Measurements from ENCODE around the gene NSD2.
A peak's percentile ranks its signal among the peaks of the same experiment; 100 is the strongest.
"Not testable (repeated sequence)": the region's sequence is repeated elsewhere in the genome, so short reads cannot be mapped to it uniquely, and the experiment has no call there.

NSD2 gene

DNA sequence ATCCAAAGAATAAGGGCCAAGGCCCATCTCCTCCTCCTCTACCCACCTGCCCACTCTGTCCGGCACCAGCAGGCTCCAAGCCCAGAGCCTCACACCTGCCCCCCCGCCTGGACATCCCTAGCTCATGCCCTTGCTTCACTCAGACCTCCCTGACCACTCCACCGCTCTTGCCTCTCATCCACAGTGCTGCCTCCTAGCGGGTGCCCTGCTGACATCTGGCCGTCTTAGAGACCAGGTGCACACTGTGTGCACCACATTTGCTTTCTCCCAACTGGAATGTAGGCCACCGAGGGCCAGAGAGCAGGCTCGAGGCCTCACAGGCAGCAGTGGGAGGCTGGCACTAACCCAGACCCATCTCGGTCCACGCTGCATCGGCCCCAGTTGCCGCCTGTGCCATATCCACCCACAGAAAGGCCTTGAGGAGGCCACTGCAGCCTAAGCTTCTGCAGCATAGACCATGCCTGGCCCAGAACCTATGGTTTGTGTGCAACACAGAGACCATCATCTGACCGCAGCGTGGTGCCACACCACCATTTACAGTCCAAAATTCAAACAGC is 28.8 kb upstream of the NSD2 start:
- DNase-seq (ENCODE audit: low spot score): peak; percentile 49

DNA sequence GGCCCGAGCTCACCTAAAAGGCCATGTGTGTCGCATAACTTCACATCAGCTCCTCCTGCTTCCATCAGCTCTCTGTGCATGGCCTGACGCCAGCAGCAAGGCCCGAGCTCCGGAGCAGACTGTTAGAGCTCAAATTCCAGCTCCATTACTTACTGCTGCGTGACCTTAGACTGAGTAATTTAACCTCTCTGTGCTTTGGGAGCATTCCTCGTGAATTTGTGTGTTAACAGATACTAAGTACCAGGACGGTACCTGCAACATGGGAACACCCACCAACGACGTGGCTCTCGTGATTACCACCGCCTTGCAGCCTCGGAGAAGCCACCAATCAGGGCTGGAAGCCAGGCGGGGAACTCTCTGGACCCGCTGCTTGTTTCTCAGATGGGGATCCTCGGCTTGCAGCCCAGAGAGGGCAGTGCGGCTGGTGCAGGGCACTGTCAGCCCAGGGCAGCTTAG is 28.2 kb upstream of the NSD2 start:
- peak; percentile 65 for DNase-seq (ENCODE audit: low spot score)

DNA sequence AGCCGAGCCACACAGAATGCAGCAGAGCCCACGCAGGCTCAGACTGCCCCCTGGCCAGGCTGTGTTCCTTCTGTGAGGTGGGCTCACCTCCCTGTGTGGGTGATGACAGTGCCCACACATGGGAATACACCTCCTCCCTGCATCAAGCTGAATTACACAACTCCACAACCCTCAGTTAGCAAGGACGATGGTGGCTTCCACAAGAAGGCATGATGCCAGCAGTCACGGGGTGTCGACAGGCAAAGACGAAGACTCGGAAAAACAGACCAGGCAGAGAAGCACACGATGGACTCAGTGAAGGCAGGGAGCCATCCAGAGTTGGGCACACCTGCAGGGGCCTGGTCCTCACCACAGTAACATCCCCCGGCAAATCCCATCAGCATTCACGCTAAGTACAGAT is 27.3 kb upstream of the NSD2 start:
- DNase-seq (ENCODE audit: low spot score): peak; percentile 36

DNA sequence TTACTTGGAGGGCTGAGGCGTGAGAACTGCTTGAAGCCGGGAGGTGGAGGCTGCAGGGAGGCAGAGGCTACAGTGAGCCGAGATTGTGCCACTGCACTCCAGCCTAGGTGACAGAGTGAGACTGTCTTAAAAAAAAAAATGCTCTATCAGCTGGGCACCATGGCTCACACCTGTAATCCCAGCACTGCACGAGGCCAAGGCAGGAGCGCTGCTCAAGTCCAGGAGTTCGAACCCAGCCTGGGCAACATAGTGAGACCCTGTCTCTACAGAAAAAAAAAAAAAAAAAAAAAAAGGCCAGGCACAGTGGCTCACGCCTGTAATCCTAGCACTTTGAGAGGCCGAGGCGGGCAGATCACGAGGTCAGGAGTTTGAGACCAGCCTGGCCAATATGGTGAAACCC is 26.6 kb upstream of the NSD2 start:
- DNase-seq (ENCODE audit: low spot score): not testable (repeated sequence)

- DNase-seq (ENCODE audit: low spot score): no peak
Measured at GRCh38 chr4:1846580-1846979, 24.6 kb upstream of the NSD2 start.

DNA sequence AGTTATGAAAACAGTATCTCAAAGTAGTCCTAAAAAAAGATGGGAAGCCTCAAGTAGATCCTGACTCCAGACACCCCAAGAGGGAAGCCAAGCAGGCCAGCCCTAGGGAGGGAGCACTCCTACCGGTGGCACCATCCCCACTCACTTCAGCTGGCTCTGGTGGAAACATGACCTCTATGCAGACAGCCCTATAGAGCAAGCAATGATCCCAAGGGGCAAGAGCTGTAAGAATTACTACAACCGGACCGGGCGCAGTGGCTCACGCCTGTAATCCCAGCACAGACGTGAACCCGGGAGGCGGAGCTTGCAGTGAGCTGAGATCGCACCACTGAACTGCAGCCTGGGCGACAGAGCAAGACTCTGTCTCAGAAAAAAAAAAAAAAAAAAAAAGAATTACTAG is 20.9 kb upstream of the NSD2 start:
- no peak for DNase-seq (ENCODE audit: low spot score)

GRCh38 chr4:1851160-1851559 is 20.0 kb upstream of the NSD2 start:
- peak; percentile 54 for DNase-seq (ENCODE audit: low spot score)

- DNase-seq (ENCODE audit: low spot score): peak; percentile 78
Measured at GRCh38 chr4:1851575-1852410, 19.4 kb upstream of the NSD2 start.

DNA sequence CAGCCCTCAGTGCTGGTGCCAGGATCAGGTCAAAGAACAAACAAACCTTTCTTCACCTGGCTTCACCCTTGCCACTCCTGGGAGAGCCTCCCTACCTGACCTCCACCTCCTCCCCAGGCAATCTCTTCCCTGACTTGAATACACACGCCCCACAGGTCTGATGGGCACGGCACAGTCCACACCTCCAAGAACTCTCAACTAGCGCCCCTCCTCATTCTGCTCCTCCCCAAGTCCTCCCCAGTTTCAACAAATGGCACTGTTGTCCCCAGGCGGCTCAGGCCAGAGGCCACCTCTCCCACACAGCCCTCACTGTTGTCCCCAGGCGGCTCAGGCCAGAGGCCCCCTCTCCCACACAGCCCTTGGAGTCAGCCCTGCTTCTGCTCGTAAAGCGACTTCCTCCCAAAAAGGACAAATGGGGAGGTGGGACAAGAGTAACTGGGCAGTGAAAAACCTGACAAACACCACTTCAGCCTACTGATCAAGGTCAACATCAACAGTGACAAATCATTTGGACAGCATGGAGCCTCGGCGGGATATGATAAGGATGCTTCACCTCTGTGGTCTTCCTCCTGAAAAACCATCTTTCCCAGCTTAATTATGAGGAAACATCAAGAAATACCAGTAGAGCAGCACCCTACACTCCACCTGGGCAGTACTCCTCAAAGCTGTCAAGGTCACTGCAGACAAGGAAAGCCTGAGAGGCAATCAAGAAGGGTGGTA is 18.1 kb upstream of the NSD2 start:
- no peak for DNase-seq (ENCODE audit: low spot score)

- DNase-seq (ENCODE audit: low spot score): no peak
Measured at GRCh38 chr4:1854752-1855151, 16.4 kb upstream of the NSD2 start.

- no peak for DNase-seq (ENCODE audit: low spot score)
Measured at GRCh38 chr4:1855333-1856070, 15.7 kb upstream of the NSD2 start.

DNA sequence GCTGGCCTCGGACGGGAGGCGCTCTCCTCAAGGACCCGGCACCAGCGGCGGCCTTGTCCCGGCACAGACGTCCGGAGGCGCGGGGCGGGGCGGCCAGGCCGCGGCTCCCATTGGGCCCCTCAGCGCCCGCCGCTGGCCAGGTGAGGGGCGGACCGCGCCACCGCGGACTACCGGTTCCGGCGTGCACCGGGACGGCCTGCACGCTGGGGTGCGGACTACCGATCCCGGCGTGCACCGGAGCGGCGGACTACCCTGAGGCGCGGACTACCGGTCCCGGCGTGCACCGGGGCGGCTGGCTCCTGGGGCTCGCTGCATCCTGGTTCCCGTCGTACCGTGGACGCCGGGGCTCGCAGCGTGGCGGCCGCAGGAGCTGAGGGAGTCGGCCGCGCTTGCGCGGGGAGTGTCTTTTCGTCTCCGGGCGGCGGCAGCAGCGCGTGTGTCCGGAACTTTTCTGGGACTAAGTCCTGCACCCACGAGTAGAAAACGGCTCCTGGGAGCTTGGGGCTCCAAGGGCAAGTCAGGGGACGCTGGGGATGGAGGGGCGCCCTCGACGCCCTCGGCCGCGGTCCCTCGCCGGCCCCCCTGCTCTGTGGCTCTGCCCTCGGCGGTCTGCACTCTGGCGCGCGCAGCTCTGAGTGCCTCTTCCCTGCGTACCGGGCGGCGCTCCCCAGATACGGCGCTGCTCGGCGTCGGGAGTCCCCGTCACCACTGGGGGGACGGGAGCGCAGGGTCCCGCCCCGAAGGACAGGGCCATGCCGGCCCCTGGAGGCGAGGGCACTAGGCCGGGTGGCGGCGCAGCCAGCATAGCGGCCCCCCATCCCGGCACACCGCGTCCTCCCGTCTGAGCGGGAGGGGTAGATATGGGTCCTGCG is 14.9 kb upstream of the NSD2 start, which contains the start of gene LETM1:
LETM1 (minus strand) TSS at position 86 of the 872 bp plus-strand sequence. CDS start 206 bp downstream, outside the sequence.
- DNase-seq (ENCODE audit: low spot score): peak; percentile 93

DNA sequence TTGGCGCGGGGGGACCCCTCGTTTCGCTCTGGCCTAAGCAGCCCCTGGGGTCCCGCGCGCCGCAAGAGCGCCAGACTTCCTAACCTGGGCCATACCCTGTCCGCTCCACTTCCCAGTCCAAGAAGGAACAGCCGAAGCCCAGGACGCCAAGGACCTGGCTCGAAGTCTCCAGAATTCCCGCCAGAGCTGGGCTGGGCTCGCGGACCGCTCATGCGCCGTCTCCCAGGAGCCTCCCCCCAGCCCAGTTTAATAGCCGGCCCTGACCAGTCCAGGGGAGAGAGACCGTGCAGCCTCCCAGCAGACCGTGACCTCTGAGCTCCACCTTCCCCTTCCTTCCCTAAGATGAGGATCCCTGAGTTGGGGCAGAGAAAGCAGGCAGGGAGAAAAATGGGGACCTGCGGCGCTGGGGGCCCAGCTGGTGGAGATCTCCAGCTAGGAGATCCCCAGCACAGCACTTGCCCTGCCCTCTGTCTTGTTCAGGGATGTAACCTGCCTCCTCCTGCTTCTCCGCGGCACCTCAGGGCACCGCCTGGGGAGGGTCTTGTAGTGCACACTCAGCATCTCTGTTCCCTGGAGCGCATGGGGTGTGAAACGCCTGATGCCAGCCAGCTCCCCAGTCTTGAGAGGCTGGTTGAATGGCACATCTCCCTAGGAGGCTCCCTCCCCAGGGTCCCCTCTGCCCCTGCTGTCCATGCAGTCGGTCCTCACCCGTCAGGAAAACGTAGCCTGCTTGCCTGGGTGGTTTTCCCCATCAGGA is 14.1 kb upstream of the NSD2 start:
- peak; percentile 25 for DNase-seq (ENCODE audit: low spot score)

- DNase-seq (ENCODE audit: low spot score): no peak
Measured at GRCh38 chr4:1857931-1858330, 13.3 kb upstream of the NSD2 start.

- no peak for DNase-seq (ENCODE audit: low spot score)
Measured at GRCh38 chr4:1859389-1859753, 11.8 kb upstream of the NSD2 start.

DNA sequence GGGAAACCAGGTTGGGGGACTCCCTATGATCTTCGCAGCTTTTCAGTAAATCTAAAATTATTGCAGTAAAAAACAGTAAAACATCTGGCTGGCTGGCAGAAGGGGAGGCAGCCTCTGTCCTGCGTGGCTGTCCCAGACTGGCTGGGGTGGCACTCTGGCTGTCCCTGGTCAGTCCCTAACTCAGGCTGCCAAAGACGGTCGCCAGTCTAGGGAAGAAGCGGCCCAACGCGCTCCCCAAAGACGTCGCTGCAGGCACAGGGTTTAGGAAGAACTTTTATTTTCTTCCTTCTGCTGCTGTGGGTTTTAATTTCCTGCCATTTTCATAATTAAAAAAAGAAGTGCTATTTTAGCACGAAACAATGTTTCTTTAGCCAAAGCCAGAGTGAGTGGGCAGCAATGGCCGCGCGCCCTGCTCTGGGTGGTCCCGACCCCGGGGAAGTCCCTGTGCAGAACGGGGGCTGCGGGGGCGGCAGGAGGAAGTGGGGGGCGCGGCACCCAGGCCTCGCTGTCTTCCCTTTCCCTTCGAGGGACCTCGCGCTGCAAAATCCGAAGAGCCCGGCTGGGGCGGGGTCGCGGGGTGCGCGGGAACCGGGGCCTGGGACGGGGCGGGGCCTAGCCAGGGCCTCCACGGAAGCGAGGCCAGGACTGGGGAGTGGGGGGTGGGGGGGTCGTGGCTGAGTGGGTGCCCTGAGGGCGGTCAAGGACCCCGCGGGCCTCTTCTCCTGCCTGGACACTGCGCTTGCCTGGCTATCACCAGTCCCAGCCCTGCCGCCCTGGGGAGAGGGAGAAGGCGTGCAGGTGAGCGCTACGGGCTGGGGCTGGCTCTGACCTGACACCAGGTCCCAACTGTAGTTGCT is 8.9 kb upstream of the NSD2 start:
- DNase-seq (ENCODE audit: low spot score): no peak

DNA sequence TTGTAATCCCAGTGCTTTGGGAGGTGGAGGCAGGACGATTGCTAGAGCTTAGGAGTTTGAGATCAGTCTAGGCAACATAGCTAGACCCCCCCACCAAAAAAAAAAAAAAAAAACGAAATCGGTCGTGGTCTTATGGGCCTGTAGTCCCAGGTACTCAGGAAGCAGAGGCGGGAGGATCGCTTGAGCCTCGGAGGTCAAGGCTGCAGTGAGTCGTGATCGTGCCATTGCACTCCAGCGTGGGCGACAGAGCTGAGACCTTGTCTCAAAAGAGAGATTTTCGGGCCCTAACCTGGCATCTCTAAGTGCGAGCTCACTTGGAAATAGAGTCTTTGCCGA is 8.3 kb upstream of the NSD2 start:
- no peak for DNase-seq (ENCODE audit: low spot score)

- DNase-seq (ENCODE audit: low spot score): no peak
Measured at GRCh38 chr4:1863297-1864033, 7.7 kb upstream of the NSD2 start.

All from cerebellar cortex (tissue), 1 donor.